COLO829 (cell line): ENCODE data around the gene FFAR4.

Source experiments
- DNase-seq: peaks from one replicate; pipeline ENCODE4 v3.0.0; 2012; ENCODE audit warnings: low spot score

The FFAR4 gene

GRCh38 chr10:93600446-93601145 lies 34.1 kb downstream of the FFAR4 start:
- DNase-seq: no peak

GRCh38 chr10:93601146-93601773 lies 34.8 kb downstream of the FFAR4 start, which contains the start of gene RBP4:
RBP4 (minus strand) TSS chr10:93601235; CDS start chr10:93601028, 207 bp downstream.
- DNase-seq: no peak

GRCh38 chr10:93601774-93602162 lies 35.3 kb downstream of the FFAR4 start:
- no peak for DNase-seq

DNA sequence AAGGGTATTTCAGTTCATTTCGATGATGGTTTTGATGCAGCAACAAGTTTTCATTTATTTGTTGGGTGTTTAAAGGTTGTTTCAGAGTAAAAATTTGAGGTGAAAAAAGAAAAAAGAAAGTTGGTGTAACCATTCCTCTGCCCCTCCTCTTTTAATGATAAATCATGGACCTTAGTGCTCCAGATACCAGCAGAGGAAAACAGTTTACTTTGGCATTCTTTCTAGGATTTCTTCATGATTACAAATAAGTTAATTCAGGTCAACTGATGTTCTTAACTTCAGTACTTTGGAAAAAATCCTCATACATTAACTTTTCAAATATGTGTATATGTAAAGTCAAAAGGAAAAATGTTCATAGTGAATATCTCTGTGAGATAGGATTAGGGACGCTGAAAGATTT lies 36.6 kb downstream of the FFAR4 start:
- DNase-seq: no peak

- no peak for DNase-seq
Measured at GRCh38 chr10:93604146-93604545, 37.7 kb downstream of the FFAR4 start.

GRCh38 chr10:93608421-93608820 lies 42.0 kb downstream of the FFAR4 start:
- DNase-seq: no peak

- no peak for DNase-seq
Measured at GRCh38 chr10:93612311-93612710, 45.8 kb downstream of the FFAR4 start, which contains the start of gene PDE6C. PDE6C (plus strand) TSS chr10:93612537; CDS start chr10:93612726, 189 bp downstream.

DNA sequence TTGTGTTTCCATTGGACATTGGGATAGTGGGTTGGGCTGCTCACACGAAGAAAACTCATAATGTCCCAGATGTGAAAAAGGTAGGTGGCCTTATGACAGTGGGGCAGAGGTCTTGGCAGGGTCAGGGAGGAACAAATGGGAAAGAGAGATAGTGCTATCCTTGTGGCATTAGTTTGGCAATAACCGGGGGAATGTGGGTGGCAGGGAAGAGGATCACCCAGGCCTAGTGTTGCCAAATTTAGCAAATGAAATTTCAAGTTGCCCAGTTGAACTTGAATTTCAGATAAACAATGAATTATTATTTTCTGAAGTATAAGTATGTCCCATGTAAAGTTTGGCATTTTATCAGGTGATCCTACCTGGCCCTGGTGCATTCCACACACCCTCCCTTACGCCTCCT lies 46.7 kb downstream of the FFAR4 start:
- no peak for DNase-seq

GRCh38 chr10:93614101-93614825 lies 47.8 kb downstream of the FFAR4 start:
- DNase-seq: no peak

DNA sequence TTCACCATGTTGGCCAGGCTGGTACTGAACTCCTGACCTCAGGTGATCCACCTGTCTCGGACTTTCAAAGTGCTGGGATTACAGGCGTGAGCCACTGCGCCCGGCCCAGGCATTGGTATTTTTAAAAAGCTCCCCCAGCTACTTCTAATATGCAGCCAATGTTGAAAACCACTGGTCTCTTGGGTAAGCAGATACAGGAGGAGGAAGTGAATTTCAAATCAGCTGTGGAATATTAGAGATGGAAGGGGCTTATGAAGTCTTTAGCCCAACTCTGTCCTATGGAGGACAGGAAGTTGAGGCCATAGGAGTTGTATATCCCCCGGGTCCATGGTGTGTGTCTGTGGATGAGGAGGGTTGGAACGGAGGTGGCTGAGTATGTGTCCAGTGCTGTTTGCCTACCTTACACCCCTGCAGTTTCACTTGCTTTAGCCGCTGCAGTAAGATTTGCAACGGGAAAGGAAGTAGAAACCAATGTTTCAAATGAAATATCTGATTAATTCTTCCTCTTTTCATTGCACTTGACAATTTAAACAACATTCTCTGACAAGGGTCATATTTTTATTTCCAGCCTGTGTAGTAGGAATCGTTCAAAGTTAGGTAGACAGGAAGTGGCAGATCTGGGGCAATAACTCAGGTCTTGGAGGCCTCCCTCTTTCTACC lies 49.2 kb downstream of the FFAR4 start:
- DNase-seq: no peak

DNA sequence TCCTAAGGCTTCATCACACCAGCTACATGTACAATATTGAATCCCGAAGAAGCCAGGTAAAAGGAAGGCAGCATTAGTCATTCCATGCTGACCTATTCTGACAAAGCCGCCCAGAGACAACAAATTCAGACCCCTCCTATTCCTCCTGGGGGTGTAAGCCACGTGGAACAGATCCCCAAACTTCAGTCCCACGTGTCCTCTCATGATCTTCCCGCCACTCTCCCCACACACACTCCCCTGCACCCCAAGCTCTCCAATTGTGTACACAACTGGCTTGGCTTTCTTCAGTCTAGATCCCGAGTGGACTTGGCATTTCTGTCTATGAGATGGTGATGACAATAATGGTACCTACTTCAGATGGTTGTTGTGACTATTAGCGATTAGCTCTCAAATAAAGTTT lies 54.5 kb downstream of the FFAR4 start:
- DNase-seq: no peak

DNA sequence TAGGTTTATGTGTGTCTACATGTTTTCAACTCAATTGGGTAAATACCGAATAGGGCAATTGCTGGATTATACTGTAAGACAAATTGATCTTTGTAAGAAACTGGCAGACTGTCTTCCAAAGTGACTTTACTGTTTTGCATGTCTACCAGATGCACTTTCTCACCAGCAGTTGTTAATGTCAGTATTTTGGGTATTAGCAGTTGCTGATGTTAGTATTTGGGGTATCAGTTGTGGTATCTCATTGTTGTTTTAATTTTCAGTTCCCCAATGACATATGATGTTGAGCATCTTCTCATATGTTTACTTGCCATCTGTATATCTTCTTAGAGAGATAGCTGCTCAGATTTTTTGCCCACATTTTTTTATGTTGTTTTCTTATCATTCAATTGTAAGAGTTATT lies 56.5 kb downstream of the FFAR4 start:
- no peak for DNase-seq

DNA sequence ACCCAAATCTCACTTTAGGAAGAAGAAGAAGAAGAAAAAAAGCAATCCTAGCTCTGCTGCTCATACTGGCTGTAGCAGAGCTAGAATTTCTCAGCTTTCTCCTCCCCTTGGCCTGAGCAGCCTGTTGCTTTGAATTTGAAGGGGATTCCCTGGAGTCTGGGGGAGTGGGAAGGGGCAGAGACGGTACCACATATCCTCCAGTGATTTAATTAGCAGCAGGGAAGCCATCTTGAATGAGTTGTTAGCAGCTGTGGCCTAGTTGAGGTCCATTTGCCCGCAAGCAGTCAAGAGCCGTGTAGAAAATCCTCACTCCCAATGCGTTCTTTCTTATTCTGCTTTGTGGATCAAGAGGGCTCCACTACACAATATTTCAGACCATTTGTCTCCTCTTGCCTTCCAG lies 62.4 kb downstream of the FFAR4 start:
- DNase-seq: no peak

- no peak for DNase-seq
Measured at GRCh38 chr10:93629647-93630305, 63.3 kb downstream of the FFAR4 start.

DNA sequence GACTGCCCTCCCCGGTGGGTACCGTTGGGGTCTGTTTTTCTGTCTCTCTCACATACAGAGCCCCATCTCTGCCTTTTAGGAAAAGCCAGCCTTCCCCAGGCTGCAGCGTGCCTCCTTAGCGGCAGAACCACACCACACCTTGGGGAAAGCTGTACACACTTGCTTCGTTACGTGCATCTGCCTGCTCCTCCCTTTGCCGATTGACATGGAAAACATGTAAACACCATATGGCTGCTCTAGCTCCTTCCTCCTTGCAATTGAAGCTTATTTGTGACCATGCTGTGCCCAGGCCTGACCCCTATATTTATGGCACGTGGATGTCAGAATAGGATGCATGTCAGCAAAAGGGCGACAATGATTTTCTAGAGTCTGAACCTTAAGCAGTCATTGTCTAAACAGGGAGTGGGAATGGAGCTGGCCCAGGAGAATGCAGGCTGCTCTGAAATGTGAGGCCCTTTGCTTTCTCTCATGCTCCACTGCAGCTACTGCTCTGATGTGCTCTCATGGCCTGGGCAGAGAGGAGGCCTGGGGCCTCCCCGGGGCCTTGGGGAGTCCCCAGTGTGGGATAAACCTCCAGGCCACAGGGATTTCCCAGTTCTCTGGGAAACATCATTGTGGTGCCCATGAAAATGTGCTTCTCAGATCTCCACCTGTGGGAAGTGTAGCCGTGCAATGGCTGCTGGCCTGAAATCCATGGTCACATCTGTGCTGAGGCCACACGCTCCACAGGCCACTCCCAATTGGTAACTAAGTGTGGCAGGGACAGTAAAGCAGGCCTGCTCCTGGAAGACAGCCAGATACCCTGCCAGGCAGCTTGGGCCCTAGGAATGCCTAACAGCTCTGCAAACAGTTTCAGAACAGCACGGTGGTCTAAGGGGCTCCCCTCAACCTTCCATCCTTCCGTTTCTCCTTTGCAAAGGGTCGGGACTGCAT lies 64.4 kb downstream of the FFAR4 start:
- DNase-seq: no peak
